ENCODE measurements around the gene XYLT2. TPM values are rescaled to one million over a fixed set of nuclear protein-coding genes. Genes with fewer than 3 reads are reported as not detected.
"Not testable (repeated sequence)": the region's sequence is repeated elsewhere in the genome, so short reads cannot be mapped to it uniquely, and the experiment has no call there.

XYLT2 gene
- total RNA-seq, 2 donors from 2014 or later: 31.5 to 32.7 TPM

DNA sequence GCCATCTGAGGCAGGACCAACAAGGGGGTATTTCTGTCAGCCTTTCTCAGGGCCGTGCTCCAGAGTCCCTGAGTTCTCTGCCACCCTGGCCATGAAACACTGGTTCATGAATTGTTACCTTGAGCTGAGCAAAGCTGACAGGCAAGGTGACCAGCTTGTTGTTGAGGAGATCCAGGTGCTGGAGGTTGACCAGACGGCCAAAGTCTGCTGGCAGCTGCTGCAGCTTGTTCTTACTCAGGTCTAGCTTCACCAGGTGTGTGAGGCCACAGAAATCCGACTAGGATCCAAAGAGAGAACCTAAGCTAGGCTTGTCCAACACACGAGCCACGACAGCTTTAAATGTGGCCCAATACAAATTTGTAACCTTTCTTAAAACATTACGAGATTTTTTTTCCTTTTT is 46.7 kb downstream of the XYLT2 start:
- H3K27ac Mint-ChIP-seq: no peak overlapping the region
- H3K9me3 Mint-ChIP-seq: no peaks in the 10 kb centered on the region
- peaks cover 17 to 26% of the 10 kb centered on the region in 2 donors for H3K36me3 Mint-ChIP-seq
- no peak for ATAC-seq
- DNase-seq (ENCODE audit: low spot score in 2 of 2): no peak

DNA sequence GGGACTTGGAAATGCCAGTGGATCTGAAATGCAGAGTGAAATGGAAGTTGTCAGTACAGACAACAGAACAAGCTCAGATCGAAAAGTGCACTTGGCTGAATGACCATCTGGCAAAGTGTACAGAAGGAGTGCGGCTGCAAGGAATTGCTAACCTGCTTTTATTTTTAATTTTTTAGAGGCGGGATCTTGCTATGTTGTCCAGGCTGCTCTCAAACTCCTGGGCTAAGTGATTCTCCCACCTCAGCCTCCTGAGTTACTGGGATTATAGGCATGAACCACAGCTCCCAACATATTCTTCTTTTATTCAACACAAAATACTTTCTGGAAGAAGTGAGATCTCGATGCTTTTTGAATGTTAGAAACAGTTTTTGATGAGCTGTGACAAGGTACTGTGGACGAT is 47.8 kb downstream of the XYLT2 start:
- ATAC-seq: no peak
- no peak for DNase-seq (ENCODE audit: low spot score in 2 of 2)
- no peaks in the 10 kb centered on the region for H3K9me3 Mint-ChIP-seq
- peaks cover 17 to 26% of the 10 kb centered on the region in 2 donors for H3K36me3 Mint-ChIP-seq
- H3K27ac Mint-ChIP-seq: no peak overlapping the region

DNA sequence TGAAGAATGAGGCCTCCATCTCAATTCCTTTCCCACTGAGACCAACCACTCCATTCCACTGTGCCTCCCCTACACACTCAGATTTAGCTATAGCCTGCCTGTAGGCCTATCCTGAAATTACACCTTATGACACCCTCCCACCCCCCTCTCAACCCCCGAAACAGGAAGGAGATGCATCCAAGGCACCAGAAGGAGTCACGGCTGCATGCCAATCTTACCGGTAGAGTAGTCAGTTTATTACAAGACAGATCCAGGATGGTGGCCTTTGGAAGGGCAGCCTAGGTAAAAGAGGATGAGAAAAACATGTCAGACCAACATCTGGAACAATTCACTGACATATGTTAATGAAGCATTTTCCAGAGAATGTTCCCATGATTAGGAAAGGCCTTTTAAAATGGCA is 48.8 kb downstream of the XYLT2 start:
- Mint-ChIP-seq H3K9me3 (no peaks in the 10 kb centered on the region), H3K36me3 (peaks cover 17 to 26% of the 10 kb centered on the region in 2 donors), H3K27ac (peak overlapping the region in 1 of 2 donors; percentile 78)
- ATAC-seq (no peak), DNase-seq (ENCODE audit: low spot score in 2 of 2) (no peak)

DNA sequence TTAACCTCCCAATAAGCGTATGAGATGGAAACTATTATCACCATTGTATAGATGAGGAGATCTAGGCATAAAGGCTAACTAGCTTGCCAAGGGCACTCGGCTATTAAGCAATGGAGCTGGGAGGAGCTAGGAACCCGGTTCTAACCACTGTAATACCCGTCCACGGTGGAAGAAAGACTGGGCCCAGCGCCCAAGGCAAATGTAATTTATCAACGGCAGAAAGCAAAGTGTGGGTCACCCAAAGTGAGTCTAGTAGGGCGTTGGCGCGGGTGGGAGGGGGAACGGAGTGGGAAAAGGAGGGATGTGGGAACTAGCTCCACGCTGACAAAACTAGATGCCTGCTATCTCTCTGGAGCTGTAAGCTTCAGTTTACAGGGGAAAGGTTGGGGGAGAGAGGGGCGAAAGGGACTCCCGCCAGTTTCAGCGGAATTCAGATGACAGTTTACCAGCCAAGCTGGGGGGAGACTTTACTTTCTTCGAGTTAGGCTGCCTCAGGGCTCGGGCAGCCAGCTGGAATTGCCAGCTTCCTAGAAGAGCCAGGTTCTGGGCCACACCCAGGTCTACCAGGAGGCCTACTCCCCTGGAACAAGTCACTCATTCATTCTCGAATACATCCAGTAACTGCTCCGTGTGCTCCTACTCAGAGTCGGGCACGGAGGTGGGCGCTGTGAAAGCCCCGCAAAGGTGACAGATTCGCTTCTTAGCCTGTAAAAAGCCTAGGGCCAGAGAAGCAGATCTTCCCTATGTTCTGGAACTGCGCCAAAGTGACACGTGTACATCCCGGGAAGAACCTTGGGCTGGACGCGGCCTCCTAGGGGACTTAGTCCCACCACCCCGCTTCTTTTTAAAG is 50.6 kb downstream of the XYLT2 start:
- H3K9me3 Mint-ChIP-seq: no peaks in the 10 kb centered on the region
- peaks cover 17 to 26% of the 10 kb centered on the region in 2 donors for H3K36me3 Mint-ChIP-seq
- peak in 1 of 2 donors; percentile 17 for DNase-seq (ENCODE audit: low spot score in 2 of 2)
- ATAC-seq: peak; percentile 28 to 54
- peak overlapping the region; percentile 78 to 100 for H3K27ac Mint-ChIP-seq

DNA sequence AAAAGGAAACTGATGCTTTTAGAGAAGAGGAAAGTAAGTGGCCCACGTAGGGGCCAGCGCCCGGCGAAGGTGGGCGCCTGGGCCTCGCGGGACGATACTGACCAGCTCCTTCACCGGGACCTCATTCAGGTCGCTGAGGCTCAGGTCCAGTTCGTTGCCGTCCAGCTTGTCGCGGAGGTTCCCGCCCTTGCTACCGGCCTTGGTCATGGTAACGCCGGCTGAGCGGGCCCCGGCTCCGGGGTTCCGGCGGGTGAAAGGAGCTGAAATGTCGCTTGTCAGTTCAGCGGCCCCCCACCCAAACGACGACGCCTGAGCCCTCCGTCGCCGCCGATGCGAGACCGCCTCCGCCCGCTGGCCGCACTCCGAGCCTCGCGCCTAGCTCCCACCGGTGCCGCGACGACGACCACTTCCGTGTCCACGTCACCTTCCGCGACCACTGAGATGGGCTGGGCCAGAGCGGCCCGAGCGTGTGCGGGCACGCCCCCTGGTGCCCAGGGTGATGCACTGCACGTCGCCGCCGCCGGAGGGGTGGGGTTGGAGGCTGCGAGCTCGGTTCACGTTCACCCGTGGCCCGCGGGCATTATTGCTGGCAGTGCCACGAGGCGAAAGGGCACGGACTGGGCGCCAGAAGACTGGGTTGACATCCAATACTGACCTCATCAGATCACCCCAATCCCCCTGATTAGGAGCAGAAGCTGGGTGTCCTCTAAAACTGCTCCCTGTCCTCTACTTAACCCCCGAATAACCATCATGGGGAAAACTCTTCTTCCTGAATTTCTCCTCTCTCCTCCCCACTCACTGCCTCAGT is 51.4 kb downstream of the XYLT2 start, which contains the start of gene LRRC59:
Gene LRRC59 (minus strand): TSS at position 413 of the 808 bp plus-strand sequence. CDS start 206 bp downstream, at position 207.
- Mint-ChIP-seq H3K9me3 (no peaks in the 10 kb centered on the region), H3K36me3 (peaks cover 17 to 26% of the 10 kb centered on the region in 2 donors), H3K27ac (peak within 1 kb of the TSS; percentile 78 to 100)
- ATAC-seq: peak; percentile 96 to 98
- peak; percentile 93 to 99 for DNase-seq (ENCODE audit: low spot score in 2 of 2)

DNA sequence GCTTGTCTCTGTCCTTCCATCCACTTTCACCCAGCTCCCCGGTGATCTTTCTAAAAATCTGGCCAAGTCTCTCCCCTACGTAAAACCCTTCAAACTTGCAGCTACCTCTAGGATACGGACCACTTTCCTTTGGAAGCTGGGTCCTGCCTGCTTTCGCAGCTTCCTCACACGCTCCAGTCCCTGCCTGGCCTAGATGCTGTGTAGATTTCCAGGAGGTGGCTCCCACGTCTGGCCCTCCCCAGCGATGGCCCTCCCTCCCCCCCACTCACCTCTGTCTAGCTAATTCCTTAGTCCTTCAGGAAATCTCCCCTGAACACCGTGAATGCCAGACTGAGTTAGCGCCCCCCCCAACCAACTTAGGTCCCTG is 52.0 kb downstream of the XYLT2 start:
- peak overlapping the region; percentile 78 to 88 for H3K27ac Mint-ChIP-seq
- ATAC-seq (no peak), DNase-seq (ENCODE audit: low spot score in 2 of 2) (no peak)
- H3K36me3 Mint-ChIP-seq: peaks cover 17 to 26% of the 10 kb centered on the region in 2 donors
- no peaks in the 10 kb centered on the region for H3K9me3 Mint-ChIP-seq

DNA sequence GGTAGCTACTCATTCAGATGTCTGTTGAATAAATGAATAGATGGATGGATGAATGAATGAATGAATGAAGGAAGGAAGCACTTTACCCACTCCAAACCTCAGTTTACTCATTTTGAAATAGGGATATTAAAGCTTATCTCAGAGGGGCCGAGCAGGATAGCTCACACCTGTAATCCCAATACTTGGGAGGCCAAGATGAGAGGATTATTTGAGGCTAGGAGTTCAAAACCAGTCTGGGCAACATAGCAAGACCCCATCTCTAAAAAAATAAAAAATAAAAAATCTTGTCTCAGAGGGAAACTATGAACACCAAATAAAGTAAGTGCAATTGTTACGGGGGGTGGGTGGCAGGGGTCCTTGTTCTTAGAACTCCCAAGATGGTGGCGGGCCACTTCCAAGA is 52.7 kb downstream of the XYLT2 start:
- not testable (repeated sequence) for DNase-seq (ENCODE audit: low spot score in 2 of 2); ATAC-seq; H3K9me3 Mint-ChIP-seq
- H3K27ac Mint-ChIP-seq: peak overlapping the region in 1 of 2 donors; percentile 78
- H3K36me3 Mint-ChIP-seq: peaks cover 10 to 26% of the 10 kb centered on the region in 2 donors

DNA sequence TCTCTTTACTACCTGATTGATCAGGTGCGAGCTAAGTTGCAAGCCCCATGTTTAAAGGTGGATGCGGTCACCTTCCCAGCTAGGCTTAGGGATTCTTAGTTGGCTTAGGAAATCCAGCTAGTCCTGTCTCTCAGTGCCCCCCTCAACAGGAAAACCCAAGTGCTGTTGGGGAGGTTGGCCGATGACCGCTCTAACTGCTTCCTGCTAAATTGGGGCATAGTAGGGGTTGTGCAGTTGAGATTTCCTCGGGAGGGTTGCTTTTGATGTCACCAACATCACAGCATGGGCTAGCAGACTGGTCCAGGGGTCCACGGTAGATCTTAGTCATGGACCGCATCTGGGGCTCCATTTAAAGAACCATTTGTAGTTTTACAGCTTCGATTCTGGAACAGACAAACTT is 53.7 kb downstream of the XYLT2 start:
- DNase-seq (ENCODE audit: low spot score in 2 of 2); H3K9me3 Mint-ChIP-seq; H3K27ac Mint-ChIP-seq; ATAC-seq: not testable (repeated sequence)
- H3K36me3 Mint-ChIP-seq: peaks cover 5 to 19% of the 10 kb centered on the region in 2 donors

DNA sequence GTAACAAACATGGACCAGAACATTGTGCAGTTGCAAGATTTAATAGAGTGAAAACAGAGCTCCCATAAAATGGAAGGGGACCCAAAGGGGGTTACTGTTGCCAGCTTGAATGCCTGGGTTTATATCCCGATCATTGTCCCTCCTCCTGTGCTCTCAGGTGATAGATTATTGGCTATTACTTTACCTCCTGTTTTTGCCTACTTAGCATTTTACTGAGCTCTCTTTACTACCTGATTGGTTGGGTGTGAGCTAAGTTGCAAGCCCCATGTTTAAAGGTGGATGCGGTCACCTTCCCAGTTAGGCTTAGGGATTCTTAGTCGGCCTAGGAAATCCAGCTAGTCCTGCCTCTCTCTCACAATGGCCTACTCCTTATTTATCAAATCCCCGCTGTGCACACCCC is 59.4 kb downstream of the XYLT2 start:
- not testable (repeated sequence) for H3K9me3 Mint-ChIP-seq; DNase-seq (ENCODE audit: low spot score in 2 of 2); ATAC-seq; H3K27ac Mint-ChIP-seq; H3K36me3 Mint-ChIP-seq

DNA sequence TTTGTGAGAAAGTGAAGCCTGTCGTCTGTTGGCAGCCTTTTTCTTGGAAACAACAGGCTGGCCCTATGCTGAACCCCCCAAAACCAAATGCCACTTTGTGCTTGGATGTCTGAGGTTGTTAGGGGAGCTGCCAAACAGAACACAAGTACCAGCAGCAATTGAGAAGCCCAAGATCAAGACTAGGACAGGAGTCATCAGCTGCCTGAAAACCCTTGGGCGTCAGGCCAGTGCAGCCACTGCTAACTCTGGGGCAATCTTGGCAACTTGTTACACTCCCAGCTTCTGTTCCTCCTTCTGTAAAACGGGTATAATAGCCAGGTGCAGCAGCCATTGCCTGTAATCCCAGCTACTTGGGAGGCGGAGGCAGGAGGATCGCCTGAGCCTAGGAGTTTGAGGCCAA is 60.7 kb downstream of the XYLT2 start:
- ATAC-seq: no peak
- DNase-seq (ENCODE audit: low spot score in 2 of 2): no peak
- Mint-ChIP-seq H3K27ac (no peak overlapping the region), H3K9me3 (no peaks in the 10 kb centered on the region), H3K36me3 (no peaks in the 10 kb centered on the region)

DNA sequence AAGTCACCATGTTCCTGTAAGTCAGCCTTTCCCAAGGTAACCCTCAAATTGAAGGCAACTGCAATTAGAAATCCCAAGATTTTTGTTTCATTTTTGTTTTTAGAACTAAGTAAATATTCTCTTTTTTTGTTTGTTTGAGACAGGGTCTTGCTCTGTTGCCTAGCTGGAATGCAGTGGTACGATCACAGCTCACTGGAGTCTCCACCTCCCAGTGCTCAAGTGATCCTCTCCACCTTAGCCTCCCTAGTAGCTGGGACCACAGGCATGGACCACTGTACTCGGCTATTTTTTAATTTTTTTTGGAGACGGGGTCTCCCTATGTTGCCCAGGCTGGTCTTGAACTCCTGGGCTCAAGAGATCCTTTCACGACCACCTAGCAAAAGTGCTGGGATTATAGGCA is 62.0 kb downstream of the XYLT2 start:
- Mint-ChIP-seq H3K27ac (no peak overlapping the region), H3K36me3 (no peaks in the 10 kb centered on the region), H3K9me3 (no peaks in the 10 kb centered on the region)
- no peak for DNase-seq (ENCODE audit: low spot score in 2 of 2)
- ATAC-seq: no peak

Other genes with a start within 250 kb of the XYLT2 start
- gene SAMD14, start 216.0 kb upstream of the XYLT2 start, total RNA-seq: 1 to 10 TPM; 1.3 to 4.4 TPM
- gene PPP1R9B, start 195.4 kb upstream of the XYLT2 start, total RNA-seq: 100 to 1,000 TPM in 1 of 2 donors, 10 to 100 TPM in 1; 74.4 to 112 TPM
- gene SGCA, start 180.1 kb upstream of the XYLT2 start, total RNA-seq: under 1 TPM; 0.31 to 0.41 TPM
- 1 to 10 TPM in 1 of 2 donors, under 1 TPM in 1; 0.48 to 3.0 TPM for gene COL1A1, start 144.5 kb upstream of the XYLT2 start, total RNA-seq
- gene TMEM92, start 71.7 kb upstream of the XYLT2 start, total RNA-seq: under 1 TPM in 1 of 2 donors, not detected in 1; 0.39 TPM
- 10 to 100 TPM; 63.6 to 91.4 TPM for gene MRPL27, start 27.1 kb downstream of the XYLT2 start, total RNA-seq
- gene EME1, start 27.1 kb downstream of the XYLT2 start, total RNA-seq: 100 to 1,000 TPM in 1 of 2 donors, 10 to 100 TPM in 1; 45.9 to 101 TPM
- 10 to 100 TPM; 40.3 to 66.7 TPM for gene LRRC59, start 51.4 kb downstream of the XYLT2 start, total RNA-seq
- 10 to 100 TPM; 23.6 to 27.3 TPM for gene ACSF2, start 80.1 kb downstream of the XYLT2 start, total RNA-seq
- not detected for gene CHAD, start 122.8 kb downstream of the XYLT2 start, total RNA-seq
- 10 to 100 TPM; 24.4 to 51.0 TPM for gene RSAD1, start 132.7 kb downstream of the XYLT2 start, total RNA-seq
- gene MYCBPAP, start 162.3 kb downstream of the XYLT2 start, total RNA-seq: 1 to 10 TPM in 1 of 2 donors, under 1 TPM in 1; 0.30 to 1.6 TPM
- not detected for gene EPN3, start 186.6 kb downstream of the XYLT2 start, total RNA-seq
- gene SPATA20, start 201.0 kb downstream of the XYLT2 start, total RNA-seq: 10 to 100 TPM; 11.4 to 18.6 TPM
- gene CACNA1G, start 214.6 kb downstream of the XYLT2 start, total RNA-seq: under 1 TPM in 1 of 2 donors, not detected in 1; 0.14 TPM